Loucy (cell line): ENCODE results near the gene PHKA1.

Experiments
- H2AFZ ChIP-seq: fragments of 200-600 bp; sonication (generic); 2 replicates; pipeline ENCODE4 v1.6.0; 2016; ENCODE audit warnings: antibody characterized with exemption, mild to moderate bottlenecking, low read length, moderate library complexity
- H3F3A ChIP-seq: fragments of 200-600 bp; 2 replicates; pipeline ENCODE4 v1.6.0; 2016; ENCODE audit warnings: antibody characterized with exemption, low read depth, mild to moderate bottlenecking
- H3K27me3 ChIP-seq: fragments of 200-600 bp; sonication (generic); 2 replicates; pipeline ENCODE4 v1.6.1; 2014; ENCODE audit warnings: low read length, mild to moderate bottlenecking; ENCODE audit not compliant: insufficient read depth, poor library complexity, severe bottlenecking
- H3K36me3 ChIP-seq: fragments of 200-600 bp; sonication (generic); 2 replicates; pipeline ENCODE4 v1.6.1; 2016; ENCODE audit warnings: low read length; ENCODE audit not compliant: insufficient read depth
- H3K4me1 ChIP-seq: fragments of 200-600 bp; sonication (generic); 2 replicates; pipeline ENCODE4 v1.5.1; 2014; ENCODE audit warnings: low read length, mild to moderate bottlenecking; ENCODE audit not compliant: insufficient read depth, poor library complexity, severe bottlenecking
- H3K4me2 ChIP-seq: fragments of 200-600 bp; sonication (generic); 2 replicates; pipeline ENCODE4 v1.6.0; 2014; ENCODE audit warnings: antibody characterized with exemption, low read length, low read depth, mild to moderate bottlenecking; ENCODE audit not compliant: poor library complexity, severe bottlenecking
- H3K4me3 ChIP-seq: fragments of 200-600 bp; sonication (generic); 2 replicates; pipeline ENCODE4 v1.5.1; 2014; ENCODE audit warnings: low read length, mild to moderate bottlenecking, mixed read lengths; ENCODE audit not compliant: poor library complexity, severe bottlenecking
- H3K79me2 ChIP-seq: fragments of 200-600 bp; sonication (generic); 2 replicates; pipeline ENCODE4 v1.6.1; 2014; ENCODE audit warnings: low read length; ENCODE audit not compliant: insufficient read depth
- H3K9ac ChIP-seq: fragments of 200-600 bp; sonication (generic); 2 replicates; pipeline ENCODE4 v1.6.0; 2014; ENCODE audit warnings: mild to moderate bottlenecking, low read depth, low read length, moderate library complexity; ENCODE audit not compliant: poor library complexity, severe bottlenecking
- H3K9me2 ChIP-seq: fragments of 200-600 bp; sonication (generic); replicated peaks from 2 replicates; pipeline ENCODE4 v1.6.1; 2016; ENCODE audit warnings: low read depth, low read length, mixed read lengths
- H3K9me3 ChIP-seq: fragments of 200-600 bp; sonication (generic); 2 replicates; pipeline ENCODE4 v1.6.1; 2014; ENCODE audit warnings: mild to moderate bottlenecking, antibody characterized with exemption, low read length, low read depth; ENCODE audit not compliant: insufficient read depth
- H4K20me1 ChIP-seq: fragments of 200-600 bp; sonication (generic); 2 replicates; pipeline ENCODE4 v1.6.0; 2014; ENCODE audit warnings: antibody characterized with exemption, low read length, mild to moderate bottlenecking; ENCODE audit not compliant: insufficient read depth, poor library complexity, severe bottlenecking
- CTCF ChIP-seq: fragments of 200-600 bp; sonication (generic); conservative IDR thresholded peaks from 2 replicates; pipeline ENCODE4 v1.5.1; 2014; ENCODE audit warnings: mild to moderate bottlenecking, antibody characterized with exemption, low read length
- EZH2phosphoT487 ChIP-seq: fragments of 200-600 bp; IDR thresholded peaks from 2 replicates; pipeline ENCODE4 v1.6.1; 2018; ENCODE audit warnings: antibody characterized with exemption, mild to moderate bottlenecking, moderate library complexity, borderline replicate concordance

The PHKA1 gene

GRCh38 chrX:72630185-72630584 lies 83.9 kb downstream of the PHKA1 start:
- Histone ChIP-seq H2AFZ (no peak overlapping the region), H3K9me3 (no peaks in the 10 kb centered on the region), H4K20me1 (no peaks in the 10 kb centered on the region), H3K36me3 (no peaks in the 10 kb centered on the region), H3K4me2 (no peak overlapping the region), H3F3A (no peaks in the 10 kb centered on the region), H3K79me2 (no peaks in the 10 kb centered on the region), H3K9ac (no peak overlapping the region), H3K27me3 (no peaks in the 10 kb centered on the region), H3K4me1 (no peaks in the 10 kb centered on the region), H3K9me2 (no peaks in the 10 kb centered on the region), H3K4me3 (no peak overlapping the region)
- TF ChIP-seq CTCF (no peak), EZH2phosphoT487 (no peak)

GRCh38 chrX:72624194-72624593 lies 89.9 kb downstream of the PHKA1 start:
- Histone ChIP-seq H3K9me2 (no peaks in the 10 kb centered on the region), H2AFZ (no peak overlapping the region), H3K4me1 (no peaks in the 10 kb centered on the region), H3K9ac (no peak overlapping the region), H3K4me3 (no peak overlapping the region), H3K79me2 (no peaks in the 10 kb centered on the region), H4K20me1 (no peaks in the 10 kb centered on the region), H3K9me3 (no peaks in the 10 kb centered on the region), H3K4me2 (no peak overlapping the region), H3F3A (no peaks in the 10 kb centered on the region), H3K27me3 (no peaks in the 10 kb centered on the region), H3K36me3 (no peaks in the 10 kb centered on the region)
- no peak for TF ChIP-seq CTCF
- TF ChIP-seq EZH2phosphoT487, result no peak

- no peaks in the 10 kb centered on the region for H3F3A ChIP-seq
- no peaks in the 10 kb centered on the region for H3K79me2 ChIP-seq
- TF ChIP-seq EZH2phosphoT487 (no peak), CTCF (no peak)
- H3K36me3 ChIP-seq, result no peaks in the 10 kb centered on the region
- H3K9me3 ChIP-seq, result no peaks in the 10 kb centered on the region
- H3K27me3 ChIP-seq, result no peaks in the 10 kb centered on the region
- no peak overlapping the region for H2AFZ ChIP-seq
- H3K4me1 ChIP-seq, result no peaks in the 10 kb centered on the region
- no peak overlapping the region for H3K9ac ChIP-seq
- H3K4me3 ChIP-seq, result no peak overlapping the region
- no peaks in the 10 kb centered on the region for H4K20me1 ChIP-seq
- H3K9me2 ChIP-seq, result no peaks in the 10 kb centered on the region
- no peak overlapping the region for H3K4me2 ChIP-seq
Measured at GRCh38 chrX:72621625-72622485, 92.3 kb downstream of the PHKA1 start.
